Hippocampal formation (tissue), 2 donors: Measurements from ENCODE around the gene MAP7D3.
"Not testable (repeated sequence)": the region's sequence is repeated elsewhere in the genome, so short reads cannot be mapped to it uniquely, and the experiment has no call there.

Source experiments
- DNase-seq, 2 donors: peaks; one replicate each; lab custom pipeline; 2025; lab: John Stamatoyannopoulos, UW

MAP7D3 gene, protein sequence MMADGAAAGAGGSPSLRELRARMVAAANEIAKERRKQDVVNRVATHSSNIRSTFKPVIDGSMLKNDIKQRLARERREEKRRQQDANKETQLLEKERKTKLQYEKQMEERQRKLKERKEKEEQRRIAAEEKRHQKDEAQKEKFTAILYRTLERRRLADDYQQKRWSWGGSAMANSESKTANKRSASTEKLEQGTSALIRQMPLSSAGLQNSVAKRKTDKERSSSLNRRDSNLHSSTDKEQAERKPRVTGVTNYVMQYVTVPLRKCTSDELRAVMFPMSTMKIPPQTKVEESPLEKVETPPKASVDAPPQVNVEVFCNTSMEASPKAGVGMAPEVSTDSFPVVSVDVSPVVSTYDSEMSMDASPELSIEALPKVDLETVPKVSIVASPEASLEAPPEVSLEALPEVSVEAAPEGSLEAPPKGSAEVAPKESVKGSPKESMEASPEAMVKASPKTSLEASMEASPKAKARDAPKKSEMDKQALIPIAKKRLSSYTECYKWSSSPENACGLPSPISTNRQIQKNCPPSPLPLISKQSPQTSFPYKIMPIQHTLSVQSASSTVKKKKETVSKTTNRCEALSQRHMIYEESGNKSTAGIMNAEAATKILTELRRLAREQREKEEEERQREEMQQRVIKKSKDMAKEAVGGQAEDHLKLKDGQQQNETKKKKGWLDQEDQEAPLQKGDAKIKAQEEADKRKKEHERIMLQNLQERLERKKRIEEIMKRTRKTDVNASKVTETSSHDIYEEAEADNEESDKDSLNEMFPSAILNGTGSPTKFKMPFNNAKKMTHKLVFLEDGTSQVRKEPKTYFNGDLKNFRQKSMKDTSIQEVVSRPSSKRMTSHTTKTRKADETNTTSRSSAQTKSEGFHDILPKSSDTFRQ

DNA sequence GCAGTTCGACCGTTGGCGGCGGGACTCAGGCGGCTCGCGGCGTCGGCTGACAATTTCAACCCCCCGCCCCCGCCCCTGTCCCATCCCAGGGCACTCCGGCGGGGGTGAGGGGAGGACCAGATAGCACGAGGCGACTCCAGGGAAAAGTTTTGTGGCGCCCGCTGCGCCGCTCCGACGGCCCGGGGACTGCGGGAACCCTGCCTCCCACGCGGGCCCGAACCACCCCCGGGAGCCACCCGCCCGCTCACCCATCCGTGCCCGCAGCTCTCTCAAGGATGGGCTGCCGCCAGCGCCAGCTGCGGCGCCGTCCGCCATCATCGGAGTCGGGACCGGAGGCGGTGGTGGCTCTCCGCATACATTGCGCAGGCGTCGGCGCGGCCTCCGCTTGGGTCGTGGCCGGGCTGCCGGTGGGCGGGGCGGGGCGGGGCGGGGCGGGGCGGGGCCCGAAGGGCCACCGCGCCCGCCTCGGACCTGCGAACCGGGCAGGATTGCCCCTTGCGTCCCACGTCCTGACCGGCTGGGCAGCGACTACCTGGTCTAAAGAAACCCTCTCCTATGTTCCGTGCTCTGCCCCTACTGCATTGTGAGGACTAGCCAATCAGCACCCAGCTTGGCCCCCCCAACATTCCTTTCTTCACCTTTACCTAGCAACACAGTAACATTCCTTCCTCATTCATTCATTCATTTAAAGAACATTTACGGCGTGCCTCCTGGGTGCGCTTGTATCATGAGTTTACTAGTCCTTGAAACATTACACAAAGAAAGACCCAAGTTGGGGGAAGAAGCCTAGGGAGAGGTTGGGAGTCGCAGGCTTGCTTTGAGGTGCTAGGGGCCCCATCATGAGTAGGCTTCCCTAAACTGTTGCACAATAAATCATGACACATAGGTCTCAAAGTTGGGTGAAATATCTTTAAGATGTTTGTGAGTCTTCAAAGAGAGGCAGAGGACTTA, at the start of gene MAP7D3:
Gene MAP7D3, minus strand, starts transcription at position 360 of the 951 bp plus-strand sequence. Its CDS starts 42 bp downstream, at position 318.
- DNase-seq: peak in 1 of 2 donors; percentile 44

DNA sequence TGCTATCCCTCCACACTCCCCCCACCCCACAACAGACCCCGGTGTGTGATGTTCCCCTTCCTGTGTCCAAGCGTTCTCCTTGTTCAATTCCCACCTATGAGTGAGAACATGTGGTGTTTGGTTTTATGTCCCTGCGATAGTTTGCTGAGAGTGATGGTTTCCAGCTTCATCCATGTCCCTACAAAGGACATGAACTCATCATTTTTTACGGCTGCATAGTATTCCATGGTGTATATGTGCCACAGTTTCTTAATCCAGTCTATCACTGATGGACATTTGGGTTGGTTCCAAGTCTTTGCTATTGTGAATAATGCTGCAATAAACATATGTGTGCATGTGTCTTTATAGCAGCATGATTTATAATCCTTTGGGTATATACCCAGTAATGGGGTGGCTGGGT, 49.5 kb upstream of the MAP7D3 start, which contains the start of gene ADGRG4:
Gene ADGRG4, plus strand, starts transcription at position 243 of the 400 bp plus-strand sequence. CDS start 7,815 bp downstream, outside the sequence.
- not testable (repeated sequence) for DNase-seq

DNA sequence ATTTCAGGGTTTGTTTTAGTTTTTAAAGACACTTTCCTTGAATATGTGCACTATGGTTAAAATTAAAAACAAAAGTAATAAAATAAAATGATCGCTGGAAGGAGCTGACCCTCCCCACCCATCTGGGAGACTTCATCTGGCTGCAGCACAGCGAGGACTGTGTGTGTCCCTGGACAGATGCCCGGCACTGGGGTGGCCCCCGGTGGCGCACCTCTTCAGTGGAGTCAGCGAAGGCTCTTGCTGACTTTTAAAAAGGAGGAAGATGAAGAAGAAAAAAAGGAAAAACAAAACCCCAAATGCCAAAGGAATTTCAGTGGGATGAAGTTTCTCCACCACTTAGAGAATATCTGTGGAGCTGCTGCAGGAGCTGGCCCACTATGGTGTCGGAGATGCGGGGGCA, 44.2 kb upstream of the MAP7D3 start:
- DNase-seq: no peak

DNA sequence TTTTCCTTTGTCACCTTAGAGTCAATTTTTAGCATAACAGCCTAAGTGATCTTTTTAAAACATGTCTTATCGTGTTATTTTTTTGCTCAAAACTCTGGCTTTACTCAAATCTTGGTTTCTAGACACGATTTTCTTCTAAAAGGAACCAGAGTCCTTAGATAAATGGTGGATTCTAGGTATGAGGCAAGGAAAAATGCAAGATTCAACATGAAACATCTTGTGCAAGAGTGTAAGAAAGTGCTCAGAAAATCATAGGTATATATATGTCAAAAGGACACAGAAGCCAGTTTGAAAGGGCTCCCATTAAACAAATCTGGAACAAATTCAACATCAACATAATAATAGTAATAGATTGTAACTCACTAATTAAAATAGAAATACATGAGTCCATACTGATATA, 41.5 kb upstream of the MAP7D3 start:
- no peak for DNase-seq

DNA sequence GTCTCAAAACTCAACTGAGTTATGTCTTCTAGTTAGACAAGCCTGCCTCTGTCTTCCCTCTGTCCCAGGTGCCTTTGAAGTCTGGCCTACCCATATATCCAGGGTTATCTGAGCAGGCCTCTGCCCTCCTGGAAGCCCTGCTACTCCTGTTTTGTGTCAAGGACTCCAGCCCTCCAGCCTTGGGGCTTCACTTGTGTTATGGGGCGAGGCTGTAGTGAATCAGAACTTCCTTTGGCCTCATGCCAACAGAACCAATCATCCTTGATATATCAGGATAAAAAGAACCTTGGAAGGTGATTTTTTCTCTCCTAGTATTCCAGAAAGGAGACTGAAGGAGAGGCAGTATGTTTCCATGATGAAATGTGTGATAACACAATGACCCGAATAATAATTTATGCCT, 40.6 kb upstream of the MAP7D3 start:
- DNase-seq: no peak

DNA sequence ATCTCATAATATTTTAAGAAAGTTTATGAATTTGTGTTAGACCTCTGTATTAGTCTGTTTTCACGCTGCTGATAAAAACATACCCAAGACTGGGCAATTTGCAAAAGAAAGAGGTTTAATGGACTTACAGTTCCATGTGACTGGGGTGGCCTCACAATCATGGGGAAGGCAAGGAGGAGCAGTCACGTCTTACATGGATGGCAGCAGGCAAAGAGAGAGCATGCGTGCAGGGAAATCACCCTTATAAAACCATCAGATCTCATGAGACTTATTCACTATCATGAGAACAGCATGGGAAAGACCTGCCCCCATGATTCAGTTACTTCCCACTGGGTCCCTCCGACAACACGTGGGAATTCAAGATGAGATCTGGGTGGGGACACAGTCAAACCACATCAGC, 35.2 kb upstream of the MAP7D3 start:
- DNase-seq: not testable (repeated sequence)

DNA sequence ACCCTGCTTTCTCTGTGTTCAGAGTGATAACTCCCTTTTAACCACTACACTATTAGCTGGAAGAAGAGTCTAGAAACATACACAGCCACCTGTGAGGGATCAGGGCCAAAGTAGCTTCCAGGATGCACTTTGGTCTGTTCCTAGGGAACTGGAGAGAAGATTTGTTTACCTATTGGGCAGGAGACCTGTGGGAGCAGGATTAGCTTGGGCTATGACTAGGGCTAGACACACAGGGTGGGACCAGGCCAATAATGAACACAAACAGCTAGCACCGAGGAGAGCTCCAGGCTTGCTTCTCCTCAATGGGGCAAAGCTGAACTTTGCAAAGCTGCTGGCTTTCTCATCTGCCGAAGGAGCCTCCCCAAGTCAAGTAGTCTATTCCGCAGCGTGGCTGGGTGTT, 24.4 kb upstream of the MAP7D3 start:
- DNase-seq: no peak

DNA sequence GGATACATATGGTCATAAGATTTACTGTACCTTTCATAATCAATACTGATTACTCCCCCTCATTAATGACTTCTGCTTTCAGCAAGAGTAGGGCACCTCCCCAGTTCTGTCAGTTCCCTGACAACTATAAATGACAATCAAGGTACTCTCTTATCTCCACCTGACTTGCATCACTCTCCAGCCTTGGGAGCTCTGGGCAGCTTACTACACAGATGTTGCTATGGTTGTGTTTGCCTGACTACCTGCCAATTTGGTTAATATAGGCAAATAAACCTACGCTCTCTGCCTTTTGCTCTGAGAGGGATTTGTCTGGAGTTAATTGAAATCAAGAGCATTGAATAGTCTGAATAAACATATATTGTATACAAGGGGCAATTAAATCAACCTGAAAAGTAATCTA, 22.8 kb upstream of the MAP7D3 start:
- DNase-seq: no peak

DNA sequence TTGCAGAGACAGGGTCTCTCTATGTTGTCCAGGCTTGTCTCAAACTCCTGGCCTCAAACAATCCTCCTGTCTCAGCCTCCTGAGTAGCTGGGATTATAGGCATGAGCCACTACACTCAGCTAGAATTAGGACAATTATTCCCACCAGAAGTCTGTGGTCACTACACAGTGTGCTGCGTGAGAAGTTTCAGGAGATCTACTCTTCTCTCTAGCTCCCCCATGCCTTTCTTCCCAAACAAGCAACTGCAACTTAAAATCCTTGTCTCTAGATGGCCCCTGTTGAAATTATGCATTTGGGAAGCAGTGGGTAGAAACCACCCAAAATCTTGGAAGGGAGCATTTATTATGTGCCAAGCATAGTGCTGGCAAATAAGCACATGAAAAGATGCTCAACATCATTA, 21.1 kb upstream of the MAP7D3 start:
- DNase-seq: no peak

DNA sequence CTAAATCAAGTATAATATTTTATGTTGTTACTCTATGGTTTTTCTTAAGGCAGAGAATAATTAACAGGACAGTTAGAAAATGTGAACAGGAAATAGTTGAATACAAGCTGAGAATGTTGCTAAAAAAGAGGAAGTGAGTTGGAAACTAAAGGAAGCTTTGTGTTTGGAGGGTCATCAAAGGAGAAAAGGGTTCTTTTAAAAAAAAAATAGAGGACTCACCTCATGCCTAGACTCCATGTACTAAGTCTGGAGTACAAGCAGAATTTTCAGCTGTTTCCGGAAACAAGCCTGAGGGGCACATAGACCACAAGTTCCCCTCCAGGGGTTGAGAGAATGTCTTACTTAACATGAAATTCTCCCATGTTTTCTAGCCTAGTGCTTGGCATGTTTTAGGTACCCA, 20.1 kb upstream of the MAP7D3 start:
- DNase-seq: no peak

DNA sequence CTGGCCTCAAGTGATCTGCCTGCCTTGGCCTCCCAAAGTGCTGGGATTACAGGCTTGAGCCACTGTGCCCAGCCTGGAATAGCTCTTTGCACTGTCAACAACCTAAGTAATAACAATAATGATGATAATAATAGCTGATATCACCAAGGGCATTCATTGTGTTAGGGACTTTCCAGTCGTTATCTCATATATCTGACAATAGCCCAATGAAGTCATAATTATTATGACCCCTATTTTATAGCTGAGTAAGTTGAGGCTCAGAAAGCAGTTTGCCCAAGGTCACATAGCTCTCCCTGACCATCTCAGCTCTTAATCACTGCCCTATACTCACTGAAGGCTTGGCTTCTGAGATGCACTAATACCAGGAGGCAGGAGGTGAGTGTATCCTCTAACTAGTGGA, 18.7 kb upstream of the MAP7D3 start:
- DNase-seq: no peak

DNA sequence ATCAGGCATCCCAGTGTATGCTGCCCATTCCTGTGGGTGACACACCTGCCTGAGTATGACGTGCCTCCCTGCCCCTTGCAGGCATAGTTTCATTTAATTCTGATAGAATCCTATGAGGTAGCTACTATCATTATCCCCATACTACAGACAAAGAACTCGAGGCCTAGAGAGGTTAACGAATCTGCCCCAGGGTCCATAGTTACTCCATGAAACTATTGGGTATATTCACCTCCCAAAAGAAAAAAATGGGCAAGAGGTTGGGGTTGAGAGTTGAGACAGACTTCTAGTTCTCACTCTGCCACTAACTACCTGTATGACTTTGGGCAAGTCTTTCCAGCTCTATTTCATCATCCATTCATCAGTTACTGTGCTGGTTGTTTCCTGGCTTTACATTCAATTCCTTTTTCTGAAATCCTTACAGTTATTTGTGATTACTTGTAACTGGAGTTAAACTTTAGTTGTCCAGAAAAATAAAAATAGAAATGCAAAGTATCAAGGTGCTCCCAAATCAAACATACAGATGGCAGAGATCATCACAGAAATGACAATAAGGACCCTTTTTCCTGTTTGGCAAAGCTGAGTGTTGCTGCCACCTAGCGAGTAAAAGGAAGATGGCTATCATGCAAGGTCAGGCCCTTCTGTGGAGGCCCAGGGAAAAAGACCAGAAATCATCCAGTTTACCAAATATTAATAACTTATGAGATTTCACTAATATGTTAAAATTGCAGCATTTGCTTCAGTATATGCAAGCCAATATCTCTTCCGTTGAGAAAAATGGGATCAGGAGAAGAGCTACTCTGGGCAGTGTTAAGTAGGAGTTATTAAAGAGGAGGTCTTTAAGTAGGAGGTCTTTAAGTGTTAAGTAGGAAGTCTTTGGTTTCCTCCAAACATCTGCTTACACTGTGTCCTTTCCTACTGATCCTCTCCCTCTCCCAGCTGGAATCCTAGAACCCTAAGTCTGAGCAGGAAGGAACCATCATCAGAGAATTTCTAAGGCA, 17.1 kb upstream of the MAP7D3 start:
- DNase-seq: peak in 1 of 2 donors; percentile 22

DNA sequence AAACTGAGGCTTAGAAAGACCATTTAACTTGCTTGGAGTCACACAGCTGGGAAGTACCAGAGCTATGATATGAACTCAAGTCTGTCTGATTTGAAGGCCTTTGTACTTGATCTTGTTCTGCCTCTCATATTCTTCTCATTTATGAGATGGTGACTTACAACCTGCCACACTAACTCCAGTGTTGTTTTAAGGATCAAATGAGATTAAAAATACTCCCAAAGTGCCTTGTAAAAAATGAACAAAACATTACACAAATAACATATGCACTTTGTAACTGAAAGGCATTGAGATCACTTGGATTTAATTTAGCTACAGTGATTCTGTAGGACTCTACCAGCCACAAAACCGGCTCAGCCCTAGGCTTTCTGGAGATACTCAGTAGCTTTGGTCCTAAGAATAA, 15.6 kb upstream of the MAP7D3 start:
- DNase-seq: no peak

DNA sequence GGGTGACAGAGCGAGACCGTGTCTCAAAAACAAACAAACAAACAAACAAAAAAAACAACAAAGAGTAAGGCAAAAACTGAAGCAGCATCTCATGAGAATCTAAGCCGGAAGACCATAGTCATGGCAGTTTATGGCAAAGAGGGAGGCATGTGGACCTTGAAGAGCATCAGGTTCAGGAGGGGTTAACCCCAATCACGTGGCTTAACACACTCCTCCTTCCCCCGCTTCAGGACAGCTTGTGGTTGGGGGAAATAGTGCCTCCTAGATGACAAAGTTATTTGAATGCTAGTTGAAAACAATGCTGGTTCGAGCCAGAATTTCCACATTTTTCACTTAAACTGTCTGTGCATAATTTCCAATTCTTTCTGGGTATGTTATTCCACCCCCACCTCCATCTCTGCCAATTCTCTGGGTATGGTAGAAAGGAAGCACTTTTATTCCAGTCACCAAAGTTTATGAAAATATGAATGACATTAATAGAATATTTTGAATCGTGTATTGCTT, 11.7 kb upstream of the MAP7D3 start:
- DNase-seq: no peak

DNA sequence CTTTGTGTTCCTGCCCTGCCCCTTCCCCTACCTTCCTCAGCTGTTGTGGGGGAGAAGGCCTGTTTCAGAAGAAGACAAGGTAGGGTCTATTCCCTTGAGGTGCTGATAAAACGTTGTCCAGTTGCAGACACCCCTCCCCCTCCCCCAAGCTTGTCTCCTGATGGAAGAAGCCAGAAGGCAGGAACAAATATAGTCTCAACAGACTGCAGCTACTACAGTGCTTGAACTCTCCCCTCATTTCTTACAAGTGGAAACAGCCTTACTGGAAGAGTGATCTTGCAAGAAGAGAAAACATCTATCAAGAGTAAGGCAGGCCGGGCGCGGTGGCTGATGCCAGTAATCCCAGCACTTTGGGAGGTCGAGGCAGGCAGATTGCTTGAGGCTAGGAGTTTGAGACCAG, 11.0 kb upstream of the MAP7D3 start:
- no peak for DNase-seq

DNA sequence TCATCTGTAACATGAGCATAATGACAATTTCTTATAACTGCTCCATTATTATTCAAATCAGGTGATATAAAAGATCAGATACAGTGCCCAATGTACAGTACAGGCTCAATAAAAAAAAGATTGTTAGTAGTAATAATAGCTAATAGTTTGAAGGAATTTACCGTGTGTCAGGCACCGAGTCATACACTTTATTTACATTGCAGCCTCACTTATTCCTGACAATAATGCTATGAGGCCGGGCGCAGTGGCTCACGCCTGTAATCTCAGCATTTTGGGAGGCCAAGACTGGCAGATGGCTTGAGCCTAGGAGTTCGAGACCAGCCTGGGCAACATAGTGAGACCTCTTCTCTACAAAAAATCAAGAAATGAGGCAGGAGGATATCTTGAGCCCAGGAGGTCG, 10.1 kb upstream of the MAP7D3 start:
- DNase-seq: no peak

DNA sequence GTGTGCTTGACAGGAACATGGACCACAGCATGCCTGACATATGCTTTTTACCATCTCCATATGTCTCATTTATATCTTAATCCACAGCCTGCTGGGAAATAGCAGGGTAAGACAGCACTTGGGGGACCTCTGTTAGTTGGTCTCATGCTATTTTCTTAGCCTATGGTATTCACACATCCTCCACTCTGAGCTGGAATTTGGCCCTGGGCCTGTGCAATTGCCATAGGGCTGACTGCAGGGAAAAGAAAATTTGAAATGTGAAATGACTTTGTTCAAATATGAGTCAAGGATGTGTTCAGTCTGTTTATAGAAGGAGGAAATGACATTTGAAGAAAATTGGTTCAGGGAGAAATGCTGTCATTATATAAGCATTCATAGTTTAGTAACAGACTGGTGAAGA, 9.6 kb upstream of the MAP7D3 start:
- DNase-seq: no peak

DNA sequence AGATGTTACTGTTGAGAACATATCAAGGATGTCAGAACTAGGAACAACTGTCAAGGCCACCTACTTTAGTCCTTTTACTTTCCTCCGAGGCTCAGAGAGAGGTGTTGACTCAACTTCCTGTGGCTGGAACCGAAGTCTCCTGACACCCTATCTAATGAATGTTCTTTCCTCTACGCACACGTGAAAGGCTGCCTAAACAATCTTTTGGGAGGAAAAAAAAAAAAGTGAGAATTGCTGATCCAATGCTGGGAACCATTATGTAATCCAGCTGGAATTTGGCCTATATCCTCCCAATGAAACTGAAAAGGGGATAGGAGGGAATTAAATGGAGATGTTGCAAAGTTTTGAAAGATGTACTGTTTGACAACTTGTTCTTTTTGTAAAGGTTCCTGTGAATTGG, 8.3 kb upstream of the MAP7D3 start:
- DNase-seq: no peak

DNA sequence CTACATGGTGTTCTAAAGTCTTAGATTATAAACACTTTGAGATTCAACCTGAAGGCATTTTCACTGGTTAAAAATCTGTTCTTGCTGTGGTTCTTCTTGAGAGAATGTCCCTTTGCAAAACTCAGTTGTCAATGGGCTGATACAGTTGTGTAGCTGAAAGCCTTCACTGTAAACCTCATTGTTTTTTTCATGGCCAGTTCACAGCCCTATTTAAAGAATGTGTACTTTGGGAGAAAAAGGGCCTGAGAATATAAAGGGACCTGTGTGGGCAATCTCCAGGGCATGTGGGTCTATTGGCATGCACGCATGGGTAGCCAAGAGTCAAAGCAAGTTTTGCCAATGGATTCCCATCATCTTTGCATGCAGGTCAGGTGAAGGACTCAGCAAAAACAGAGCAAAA, 7.8 kb upstream of the MAP7D3 start:
- DNase-seq: no peak

DNA sequence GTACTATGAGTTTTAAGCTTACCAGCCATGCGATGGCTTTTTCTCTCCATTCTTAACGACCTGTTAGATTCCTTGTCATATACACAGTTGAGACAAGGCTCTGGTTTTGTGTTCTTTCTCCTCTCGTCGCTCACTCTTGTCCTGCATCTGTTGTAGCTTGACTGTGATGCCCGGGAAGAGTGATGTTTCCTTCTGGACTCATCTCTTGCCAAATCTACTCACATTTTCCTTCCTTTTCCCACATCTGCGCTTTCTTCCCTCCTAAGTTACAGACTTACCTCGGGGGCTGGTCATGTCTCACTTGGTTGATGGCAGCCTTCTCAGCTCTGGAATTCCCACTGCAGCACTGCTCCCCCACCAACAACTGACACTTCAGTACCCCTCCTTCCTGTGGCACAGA, 4.8 kb upstream of the MAP7D3 start:
- no peak for DNase-seq
